Measurements from ENCODE around the gene CCNB2. TPM values are rescaled to one million over a fixed set of nuclear protein-coding genes. Genes with fewer than 3 reads are reported as not detected.

Gene CCNB2
- total RNA-seq, 1 experiment from 2014 or later: 86.4 TPM

DNA sequence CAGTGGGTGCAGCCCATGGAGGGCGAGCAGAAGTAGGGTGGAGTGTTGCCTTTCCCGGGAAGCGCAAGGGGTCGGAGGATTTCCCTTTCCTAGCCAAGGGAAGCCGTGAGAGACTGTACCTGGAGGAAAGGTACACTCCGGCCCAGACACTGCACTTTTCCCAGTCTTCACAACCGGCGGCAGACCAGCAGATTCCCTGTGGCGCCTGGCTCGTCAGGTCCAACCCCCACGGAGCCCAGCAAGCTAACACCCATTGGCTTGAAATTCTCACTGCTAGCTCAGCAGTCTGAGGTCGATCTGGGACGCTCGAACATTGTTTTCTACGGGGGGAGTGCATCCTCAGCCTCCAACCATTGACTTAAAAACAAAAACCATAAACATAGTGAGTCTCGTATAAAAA lies 26.5 kb downstream of the CCNB2 start:
- intact Hi-C loops (cut with micrococcal nuclease; ENCODE audit: unreplicated experiment): no loop called here
- peaks cover 99% of the 10 kb centered on the region for H3K36me3 Mint-ChIP-seq (ENCODE audit: insufficient read depth, unreplicated experiment)

DNA sequence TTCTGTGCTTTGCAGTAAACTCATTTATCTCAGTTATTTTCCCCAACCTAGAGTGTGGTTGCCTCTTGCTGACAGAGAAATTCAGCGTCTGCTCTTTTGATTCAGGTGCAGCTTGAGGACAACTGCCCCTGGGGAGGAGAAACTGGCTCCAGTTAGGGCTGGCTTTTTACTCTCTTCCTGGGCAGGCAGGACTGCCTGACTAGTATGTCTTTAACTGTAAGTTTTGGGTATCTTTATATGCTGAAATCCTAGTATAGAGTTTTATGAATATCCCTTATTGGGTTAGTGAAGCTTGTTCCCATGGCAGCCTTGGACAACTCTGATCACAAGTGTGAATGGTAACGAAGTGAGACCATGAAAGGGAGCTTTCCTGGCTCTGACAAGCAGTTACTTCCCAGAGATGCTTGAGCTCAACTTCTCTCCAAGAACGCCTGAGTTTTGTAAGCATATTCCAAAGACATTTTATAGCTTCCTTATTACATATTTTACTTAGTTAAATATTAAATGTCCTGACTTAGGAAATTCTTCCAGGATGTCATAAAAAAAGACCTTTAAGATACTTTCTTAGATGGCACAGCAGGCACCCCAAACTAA lies 27.1 kb downstream of the CCNB2 start:
- no TSS peak for BruUV-seq (replicated peaks)
- H3K4me3 Mint-ChIP-seq (ENCODE audit: low read depth, unreplicated experiment): no peak overlapping the region
- CTCF ChIA-PET: interaction anchor here (1.0 kb wide), 1 partner anchor 12 kb away, joined by 3 read pairs; no protein-coding TSS in a partner anchor
- H3K36me3 Mint-ChIP-seq (ENCODE audit: insufficient read depth, unreplicated experiment): peaks cover 98% of the 10 kb centered on the region
- no peak for DNase-seq
- peak overlapping the region; percentile 35 for H3K27ac Mint-ChIP-seq (ENCODE audit: unreplicated experiment)
- peaks cover 19% of the 10 kb centered on the region for H3K9me3 Mint-ChIP-seq (ENCODE audit: low read depth, unreplicated experiment)
- H3K27me3 Mint-ChIP-seq (ENCODE audit: unreplicated experiment): no peaks in the 10 kb centered on the region
- H3K4me1 Mint-ChIP-seq (ENCODE audit: low read depth, unreplicated experiment): no peaks in the 10 kb centered on the region
- TF ChIP-seq, protein P1, sequence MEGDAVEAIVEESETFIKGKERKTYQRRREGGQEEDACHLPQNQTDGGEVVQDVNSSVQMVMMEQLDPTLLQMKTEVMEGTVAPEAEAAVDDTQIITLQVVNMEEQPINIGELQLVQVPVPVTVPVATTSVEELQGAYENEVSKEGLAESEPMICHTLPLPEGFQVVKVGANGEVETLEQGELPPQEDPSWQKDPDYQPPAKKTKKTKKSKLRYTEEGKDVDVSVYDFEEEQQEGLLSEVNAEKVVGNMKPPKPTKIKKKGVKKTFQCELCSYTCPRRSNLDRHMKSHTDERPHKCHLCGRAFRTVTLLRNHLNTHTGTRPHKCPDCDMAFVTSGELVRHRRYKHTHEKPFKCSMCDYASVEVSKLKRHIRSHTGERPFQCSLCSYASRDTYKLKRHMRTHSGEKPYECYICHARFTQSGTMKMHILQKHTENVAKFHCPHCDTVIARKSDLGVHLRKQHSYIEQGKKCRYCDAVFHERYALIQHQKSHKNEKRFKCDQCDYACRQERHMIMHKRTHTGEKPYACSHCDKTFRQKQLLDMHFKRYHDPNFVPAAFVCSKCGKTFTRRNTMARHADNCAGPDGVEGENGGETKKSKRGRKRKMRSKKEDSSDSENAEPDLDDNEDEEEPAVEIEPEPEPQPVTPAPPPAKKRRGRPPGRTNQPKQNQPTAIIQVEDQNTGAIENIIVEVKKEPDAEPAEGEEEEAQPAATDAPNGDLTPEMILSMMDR (IDR thresholded peaks at IDR 0.05; ENCODE audit: unreplicated experiment): no peak
- intact Hi-C loops (cut with micrococcal nuclease; ENCODE audit: unreplicated experiment): no loop called here

More for the DNA sequence above, 26.5 kb downstream of the CCNB2 start:
- H3K4me1 Mint-ChIP-seq (ENCODE audit: low read depth, unreplicated experiment): no peaks in the 10 kb centered on the region
- no peak overlapping the region for H3K4me3 Mint-ChIP-seq (ENCODE audit: low read depth, unreplicated experiment)
- no peaks in the 10 kb centered on the region for H3K27me3 Mint-ChIP-seq (ENCODE audit: unreplicated experiment)
- CTCF ChIA-PET: interaction anchor here (1.0 kb wide), 1 partner anchor 11 kb away, joined by 3 read pairs; no protein-coding TSS in a partner anchor
- no TSS peak for BruUV-seq (replicated peaks)
- DNase-seq: no peak
- H3K27ac Mint-ChIP-seq (ENCODE audit: unreplicated experiment): no peak overlapping the region
- peaks cover 20% of the 10 kb centered on the region for H3K9me3 Mint-ChIP-seq (ENCODE audit: low read depth, unreplicated experiment)
- TF ChIP-seq, protein P1 (IDR thresholded peaks at IDR 0.05; ENCODE audit: unreplicated experiment): no peak

DNA sequence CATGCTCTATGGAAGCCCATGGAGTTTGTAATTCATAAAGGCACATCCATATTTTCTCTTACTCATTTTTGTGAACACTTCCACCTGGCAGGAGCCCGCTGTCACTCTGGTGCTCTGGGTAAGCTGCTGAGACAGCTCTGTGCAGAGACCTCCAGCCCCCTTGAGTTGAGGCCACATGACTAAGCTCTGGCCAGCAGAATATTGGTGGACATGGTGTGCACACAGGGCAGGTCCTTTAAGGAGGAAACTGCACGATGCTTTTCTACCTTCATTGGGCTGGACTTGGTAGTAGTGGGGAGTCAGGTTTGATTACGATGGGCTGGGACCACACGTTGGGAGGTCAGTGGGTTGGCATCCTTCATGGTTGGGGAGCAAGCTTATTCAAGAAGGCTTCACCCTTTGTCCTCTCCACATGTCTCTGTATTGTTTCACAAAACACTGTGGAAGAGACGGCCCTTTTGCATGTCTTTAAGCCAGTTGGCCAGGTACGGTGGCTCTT lies 29.0 kb downstream of the CCNB2 start:
- TF ChIP-seq, protein P1 (IDR thresholded peaks at IDR 0.05; ENCODE audit: unreplicated experiment): no peak
- Mint-ChIP-seq H3K27ac (ENCODE audit: unreplicated experiment) (peak overlapping the region; percentile 35), H3K27me3 (ENCODE audit: unreplicated experiment) (no peaks in the 10 kb centered on the region), H3K36me3 (ENCODE audit: insufficient read depth, unreplicated experiment) (peaks cover 98% of the 10 kb centered on the region), H3K9me3 (ENCODE audit: low read depth, unreplicated experiment) (peaks cover 8% of the 10 kb centered on the region), H3K4me3 (ENCODE audit: low read depth, unreplicated experiment) (no peak overlapping the region), H3K4me1 (ENCODE audit: low read depth, unreplicated experiment) (no peaks in the 10 kb centered on the region)
- no TSS peak for BruUV-seq (replicated peaks)
- CTCF ChIA-PET: no interaction called here
- no peak for DNase-seq
- intact Hi-C loops (cut with micrococcal nuclease; ENCODE audit: unreplicated experiment): no loop called here

DNA sequence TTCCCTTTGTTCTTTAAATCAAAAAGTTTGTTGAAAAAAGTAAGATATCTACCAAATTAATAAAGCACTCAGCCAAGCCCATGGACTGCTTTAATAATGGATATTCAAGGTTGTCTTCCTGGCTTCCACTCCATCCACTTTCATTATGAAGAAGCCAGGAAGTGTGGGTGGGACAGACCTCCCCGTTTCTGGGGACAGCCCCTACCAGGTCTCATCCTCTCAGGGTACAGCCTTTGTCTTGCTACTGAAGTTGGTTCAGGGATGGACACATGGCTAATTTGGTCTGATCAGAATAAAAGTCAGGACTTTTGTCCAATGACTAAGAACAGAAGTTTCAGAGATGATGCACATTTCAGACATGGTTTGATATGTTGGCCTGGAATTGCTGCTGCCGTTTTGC lies 32.6 kb downstream of the CCNB2 start:
- Mint-ChIP-seq H3K9me3 (ENCODE audit: low read depth, unreplicated experiment) (no peaks in the 10 kb centered on the region), H3K27me3 (ENCODE audit: unreplicated experiment) (no peaks in the 10 kb centered on the region), H3K4me3 (ENCODE audit: low read depth, unreplicated experiment) (no peak overlapping the region), H3K4me1 (ENCODE audit: low read depth, unreplicated experiment) (no peaks in the 10 kb centered on the region), H3K27ac (ENCODE audit: unreplicated experiment) (peak overlapping the region; percentile 7), H3K36me3 (ENCODE audit: insufficient read depth, unreplicated experiment) (peaks cover 88% of the 10 kb centered on the region)
- no TSS peak for BruUV-seq (replicated peaks)
- CTCF ChIA-PET: interaction anchor here (1.2 kb wide), 1 partner anchor 391 kb away, joined by 3 read pairs; no protein-coding TSS in a partner anchor
- TF ChIP-seq, protein P1 (IDR thresholded peaks at IDR 0.05; ENCODE audit: unreplicated experiment): no peak
- intact Hi-C loops (cut with micrococcal nuclease; ENCODE audit: unreplicated experiment): no loop called here
- DNase-seq: no peak
